Measurements from ENCODE around the gene CHRM1.

CHRM1 gene

GRCh38 chr11:62919476-62919875 is 1.7 kb downstream of the CHRM1 start:
- no peak overlapping the region for H3K4me3 ChIP-seq (ENCODE audit: low read length)
- no peak for TF ChIP-seq CTCF (conservative IDR thresholded peaks at IDR 0.05; ENCODE audit: low read length)
- DNase-seq (ENCODE audit: low read depth), result no peak

GRCh38 chr11:62918531-62918930 is 2.6 kb downstream of the CHRM1 start:
- TF ChIP-seq CTCF (conservative IDR thresholded peaks at IDR 0.05; ENCODE audit: low read length), result no peak
- DNase-seq (ENCODE audit: low read depth), result no peak
- H3K4me3 ChIP-seq (ENCODE audit: low read length), result no peak overlapping the region

- DNase-seq (ENCODE audit: low read depth), result no peak
- TF ChIP-seq CTCF (conservative IDR thresholded peaks at IDR 0.05; ENCODE audit: low read length), result no peak
Observed at GRCh38 chr11:62917906-62918502, 3.2 kb downstream of the CHRM1 start.

GRCh38 chr11:62914416-62914815 is 6.7 kb downstream of the CHRM1 start:
- no peak for TF ChIP-seq CTCF (conservative IDR thresholded peaks at IDR 0.05; ENCODE audit: low read length)
- H3K4me3 ChIP-seq (ENCODE audit: low read length), result no peak overlapping the region
- no peak for DNase-seq (ENCODE audit: low read depth)

More at GRCh38 chr11:62917906-62918502, 3.2 kb downstream of the CHRM1 start:
- no peak overlapping the region for H3K4me3 ChIP-seq (ENCODE audit: low read length)

- H3K4me3 ChIP-seq (ENCODE audit: low read length), result no peak overlapping the region
- no peak for TF ChIP-seq CTCF (conservative IDR thresholded peaks at IDR 0.05; ENCODE audit: low read length)
- DNase-seq (ENCODE audit: low read depth), result no peak
Observed at GRCh38 chr11:62912268-62912667, 8.9 kb downstream of the CHRM1 start.

- TF ChIP-seq CTCF (conservative IDR thresholded peaks at IDR 0.05; ENCODE audit: low read length), result no peak
- DNase-seq (ENCODE audit: low read depth), result peak; percentile 36
- no peak overlapping the region for H3K4me3 ChIP-seq (ENCODE audit: low read length)
Observed at GRCh38 chr11:62911137-62912130, 9.7 kb downstream of the CHRM1 start.
